ENCODE results near the gene RLBP1.

DNA sequence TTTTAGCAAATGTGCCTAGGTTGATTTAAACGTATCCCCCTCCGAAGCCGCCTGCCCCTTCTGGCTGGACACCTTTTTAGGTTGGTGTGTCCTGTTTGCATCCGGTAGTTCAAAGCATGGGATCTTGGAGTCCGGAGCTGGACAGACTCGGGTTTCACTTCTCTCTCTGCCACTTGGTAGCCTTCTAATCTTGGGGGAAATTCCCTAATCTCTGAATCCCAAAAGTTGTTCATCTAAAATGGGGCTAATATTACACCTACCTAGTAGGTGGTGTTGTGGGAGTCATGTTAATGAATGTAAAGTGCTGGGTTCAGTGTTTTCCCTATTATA lies 23.2 kb upstream of the RLBP1 start:
- TF ChIP-seq, protein P1, sequence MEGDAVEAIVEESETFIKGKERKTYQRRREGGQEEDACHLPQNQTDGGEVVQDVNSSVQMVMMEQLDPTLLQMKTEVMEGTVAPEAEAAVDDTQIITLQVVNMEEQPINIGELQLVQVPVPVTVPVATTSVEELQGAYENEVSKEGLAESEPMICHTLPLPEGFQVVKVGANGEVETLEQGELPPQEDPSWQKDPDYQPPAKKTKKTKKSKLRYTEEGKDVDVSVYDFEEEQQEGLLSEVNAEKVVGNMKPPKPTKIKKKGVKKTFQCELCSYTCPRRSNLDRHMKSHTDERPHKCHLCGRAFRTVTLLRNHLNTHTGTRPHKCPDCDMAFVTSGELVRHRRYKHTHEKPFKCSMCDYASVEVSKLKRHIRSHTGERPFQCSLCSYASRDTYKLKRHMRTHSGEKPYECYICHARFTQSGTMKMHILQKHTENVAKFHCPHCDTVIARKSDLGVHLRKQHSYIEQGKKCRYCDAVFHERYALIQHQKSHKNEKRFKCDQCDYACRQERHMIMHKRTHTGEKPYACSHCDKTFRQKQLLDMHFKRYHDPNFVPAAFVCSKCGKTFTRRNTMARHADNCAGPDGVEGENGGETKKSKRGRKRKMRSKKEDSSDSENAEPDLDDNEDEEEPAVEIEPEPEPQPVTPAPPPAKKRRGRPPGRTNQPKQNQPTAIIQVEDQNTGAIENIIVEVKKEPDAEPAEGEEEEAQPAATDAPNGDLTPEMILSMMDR (IDR thresholded peaks at IDR 0.05; ENCODE audit: low read depth, low read length), result no peak
- TF ChIP-seq, protein P2, sequence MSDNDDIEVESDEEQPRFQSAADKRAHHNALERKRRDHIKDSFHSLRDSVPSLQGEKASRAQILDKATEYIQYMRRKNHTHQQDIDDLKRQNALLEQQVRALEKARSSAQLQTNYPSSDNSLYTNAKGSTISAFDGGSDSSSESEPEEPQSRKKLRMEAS (IDR thresholded peaks at IDR 0.05; ENCODE audit: low read depth, low read length), result no peak
- TF ChIP-seq POLR2A (IDR thresholded peaks at IDR 0.05; ENCODE audit: extremely low read depth, insufficient read length) (no peak), MYC (IDR thresholded peaks at IDR 0.05; ENCODE audit: low read depth, low read length) (no peak)
